Measurements from ENCODE around the gene VIL1. TPM values are rescaled to one million over a fixed set of nuclear protein-coding genes. Genes with fewer than 3 reads are reported as not detected.

Gene VIL1
- total and polyA plus RNA-seq, 2 of the 4 experiments (the other 2 are of a cell fraction), result not detected

GRCh38 chr2:218403810-218404209, 15.1 kb upstream of the VIL1 start:
- no peak overlapping the region for H4K91ac ChIP-seq (ENCODE audit: insufficient read depth, low read depth, low read length)
- no peak overlapping the region for H2BK15ac ChIP-seq (ENCODE audit: low read depth, low read length)
- no peak overlapping the region for H2BK5ac ChIP-seq (ENCODE audit: low read depth, low read length, poor library complexity, severe bottlenecking)
- no peak overlapping the region for H2AFZ ChIP-seq (replicated peaks; ENCODE audit: low read length, poor library complexity)
- no peaks in the 10 kb centered on the region for H3K27me3 ChIP-seq (ENCODE audit: control insufficient read depth, insufficient read depth, low read length)
- peaks cover 0 to 28% of the 10 kb centered on the region in 2 experiments; a peak in 2 of 4 replicates for H3K79me1 ChIP-seq (ENCODE audit: low read depth in 1 of 2, low read length in 2 of 2)
- H3K9me1 ChIP-seq (ENCODE audit: insufficient read depth, low read length), result peaks cover 4% of the 10 kb centered on the region; the same call in 1 of the 2 replicates
- ATAC-seq (ENCODE audit: low read depth), result no peak
- no peak overlapping the region for H2AK9ac ChIP-seq (replicated peaks; ENCODE audit: low read depth, low read length, poor library complexity)
- peaks cover 13% of the 10 kb centered on the region; the same call in 1 of the 2 replicates for H4K20me1 ChIP-seq (ENCODE audit: insufficient read depth, low read length)
- TF ChIP-seq MXI1 (IDR thresholded peaks at IDR 0.05; ENCODE audit: borderline replicate concordance, low read depth, low read length) (no peak), BHLHE40 (IDR thresholded peaks at IDR 0.05; ENCODE audit: low read depth, low read length) (no peak), ELK1 (IDR thresholded peaks at IDR 0.05; ENCODE audit: borderline replicate concordance, low read depth, low read length) (no peak), USF2 (IDR thresholded peaks at IDR 0.05; ENCODE audit: low read depth, low read length) (no peak), MAZ (IDR thresholded peaks at IDR 0.05; ENCODE audit: borderline replicate concordance, low read depth, low read length) (no peak), FOS (IDR thresholded peaks at IDR 0.05; ENCODE audit: low read depth, low read length) (no peak), MAFK (IDR thresholded peaks at IDR 0.05; ENCODE audit: low read depth, low read length) (no peak), NFE2L2 (IDR thresholded peaks at IDR 0.05; ENCODE audit: low read depth, low read length) (no peak), CEBPB (IDR thresholded peaks at IDR 0.05; ENCODE audit: low read depth, low read length) (no peak), RAD21 (IDR thresholded peaks at IDR 0.05; ENCODE audit: low read length) (no peak), RFX5 (IDR thresholded peaks at IDR 0.05; ENCODE audit: low read depth, low read length) (no peak), CHD1 (IDR thresholded peaks at IDR 0.05; ENCODE audit: low read depth, low read length) (no peak)
- dilution Hi-C loops (cut with HindIII; ENCODE audit: low sequenced_read_pairs, unreplicated experiment), result no loop called here
- H3K9me3 ChIP-seq (ENCODE audit: control insufficient read depth, insufficient read depth, low read length), result no peaks in the 10 kb centered on the region
- intact Hi-C loops (cut with micrococcal nuclease), result no loop called here
- in situ Hi-C loops (cut with MboI; ENCODE audit: low sequenced_read_pairs), result loop anchor here (10.0 kb wide), 1 partner anchor 251 kb away; the partner anchor contains the start of genes BCS1L and ZNF142
- no peak overlapping the region for H2BK20ac ChIP-seq (ENCODE audit: low read depth, low read length)
- no peak overlapping the region for H3K18ac ChIP-seq (ENCODE audit: low read depth, low read length)
- H2BK120ac ChIP-seq (ENCODE audit: low read depth, low read length), result no peak overlapping the region
- H3K9ac ChIP-seq (ENCODE audit: low read depth, low read length), result no peak overlapping the region
- WGBS, 2 experiments (ENCODE audit: extremely low coverage in 2 of 2, insufficient read length in 1 of 2), result 100% methylated on average over 1 of the region's 7 CpGs; no CpG with 5 or more reads in 1 of the 2 experiments
- POLR2A ChIA-PET (ENCODE audit: unreplicated experiment), result no interaction called here
- H3K56ac ChIP-seq (ENCODE audit: extremely low read depth, insufficient read depth, low read length), result no peak overlapping the region
- H3K4me3 ChIP-seq (ENCODE audit: insufficient read depth, low read depth, low read length), result no peak overlapping the region
- no peak overlapping the region for H3K27ac ChIP-seq (ENCODE audit: insufficient read depth, low read length)
- no peak overlapping the region for H3K4me2 ChIP-seq (ENCODE audit: low read depth, low read length)
- no peak for DNase-seq
- H2AK5ac ChIP-seq (ENCODE audit: low read depth, low read length), result no peak overlapping the region
- CTCF ChIA-PET, result no interaction called here
- no peak overlapping the region for H3K4ac ChIP-seq (ENCODE audit: low read depth, low read length)
- H3K14ac ChIP-seq (replicated peaks; ENCODE audit: low read depth, low read length), result no peak overlapping the region
- peaks cover 26% of the 10 kb centered on the region for H3K36me3 ChIP-seq (ENCODE audit: control insufficient read depth, insufficient read depth, low read length)
- H3K23ac ChIP-seq (ENCODE audit: low read depth, low read length), result no peak overlapping the region
- no peak overlapping the region for H4K8ac ChIP-seq (ENCODE audit: low read depth in 2 of 2, low read length in 2 of 2)
- no TSS peak for BruUV-seq (replicated peaks)
- H3K4me1 ChIP-seq (ENCODE audit: control insufficient read depth, insufficient read depth, low read length), result peaks cover 22% of the 10 kb centered on the region
- no peak overlapping the region for H4K5ac ChIP-seq (ENCODE audit: low read depth, low read length)
